GM10266 (cell line): ENCODE data around the gene CMTM3.
A peak's percentile ranks its signal among the peaks of the same experiment; 100 is the strongest.

Experiments
- DNase-seq: peaks from one replicate; pipeline ENCODE4 v3.0.0; 2012; ENCODE audit errors: extremely low spot score
- CTCF ChIP-seq: IDR thresholded peaks from 2 replicates; pipeline ENCODE4 v1.5.1; 2012; ENCODE audit warnings: mild to moderate bottlenecking, low read depth; ENCODE audit not compliant: control insufficient read depth, insufficient read depth; ENCODE audit errors: missing control alignments

Gene CMTM3

GRCh38 chr16:66585481-66586239, 18.8 kb upstream of the CMTM3 start:
- no peak for DNase-seq
- no peak for TF ChIP-seq CTCF

- no peak for TF ChIP-seq CTCF
- no peak for DNase-seq
Measured at GRCh38 chr16:66587881-66588600, 16.5 kb upstream of the CMTM3 start.

GRCh38 chr16:66588981-66589713, 15.4 kb upstream of the CMTM3 start:
- DNase-seq: peak; percentile 80
- peak; percentile 88 for TF ChIP-seq CTCF

GRCh38 chr16:66590322-66590721, 14.2 kb upstream of the CMTM3 start:
- no peak for TF ChIP-seq CTCF
- no peak for DNase-seq

- DNase-seq: no peak
- TF ChIP-seq CTCF: no peak
Measured at GRCh38 chr16:66591018-66591417, 13.5 kb upstream of the CMTM3 start.

GRCh38 chr16:66592241-66592640, 12.3 kb upstream of the CMTM3 start:
- DNase-seq: no peak
- no peak for TF ChIP-seq CTCF
